Endodermal cell (in vitro differentiated cells): ENCODE results near the gene PRRC2A. TPM values are rescaled to one million over a fixed set of nuclear protein-coding genes. Genes with fewer than 3 reads are reported as not detected.

Source experiments
- DNase-seq: peaks from one replicate; pipeline ENCODE4 v3.0.0-alpha.2; 2017
- H3K27ac ChIP-seq: 2 replicates; pipeline ENCODE4 v1.5.1; 2013; ENCODE audit warnings: mild to moderate bottlenecking, low read depth, low read length, moderate library complexity
- H3K27me3 ChIP-seq: 2 replicates; pipeline ENCODE4 v1.6.1; 2013; ENCODE audit warnings: mild to moderate bottlenecking, low read length, moderate library complexity; ENCODE audit not compliant: insufficient read depth, control insufficient read depth, poor library complexity, severe bottlenecking
- H3K36me3 ChIP-seq: 2 replicates; pipeline ENCODE4 v1.7.0; 2013; ENCODE audit warnings: mild to moderate bottlenecking, low read length, moderate library complexity; ENCODE audit not compliant: control insufficient read depth, insufficient read depth
- H3K4me1 ChIP-seq: one replicate; pipeline ENCODE4 v1.7.0; 2013; ENCODE audit warnings: low read length; ENCODE audit not compliant: control insufficient read depth, insufficient read depth
- H3K4me3 ChIP-seq: 2 replicates; pipeline ENCODE4 v1.5.1; 2013; ENCODE audit warnings: mild to moderate bottlenecking, low read length, moderate library complexity
- H3K9ac ChIP-seq: 2 replicates; pipeline ENCODE4 v1.6.1; 2013; ENCODE audit warnings: mild to moderate bottlenecking, low read length, moderate library complexity; ENCODE audit not compliant: poor library complexity, severe bottlenecking; ENCODE audit errors: extremely low read depth
- H3K9me3 ChIP-seq: 2 replicates; pipeline ENCODE4 v1.6.1; 2013; ENCODE audit warnings: mild to moderate bottlenecking, low read length, moderate library complexity; ENCODE audit not compliant: control insufficient read depth
- H3K27ac Mint-ChIP-seq: 2 replicates; pipeline ENCODE4 v1.8.0; 2020; ENCODE audit warnings: mixed read lengths
- H3K27me3 Mint-ChIP-seq: 2 replicates; pipeline ENCODE4 v1.8.0; 2021; ENCODE audit warnings: mild to moderate bottlenecking, mixed read lengths; ENCODE audit not compliant: insufficient read depth
- H3K36me3 Mint-ChIP-seq: 2 replicates; pipeline ENCODE4 v1.8.0; 2020; ENCODE audit warnings: low read depth, mixed read lengths
- H3K4me1 Mint-ChIP-seq: 2 replicates; pipeline ENCODE4 v1.8.0; 2020; ENCODE audit warnings: mixed read lengths
- H3K4me3 Mint-ChIP-seq: 2 replicates; pipeline ENCODE4 v1.8.0; 2020; ENCODE audit warnings: mild to moderate bottlenecking, moderate library complexity, mixed read lengths
- H3K9me3 Mint-ChIP-seq: 2 replicates; pipeline ENCODE4 v1.8.0; 2020; ENCODE audit warnings: mild to moderate bottlenecking, mixed read lengths
- CTCF ChIP-seq: fragments of 200-600 bp; sonication (generic); conservative IDR thresholded peaks from 2 replicates; pipeline ENCODE4 v1.5.0; 2021; ENCODE audit warnings: antibody characterized with exemption, mild to moderate bottlenecking
- WGBS, 2 experiments: methylation state at CpG; one replicate each; pipeline versions ENCODE4 v1.1.5 to v1.1.7; 2013; ENCODE audit warnings: missing lambda C conversion rate in 2 of 2, mixed read lengths in 1 of 2; ENCODE audit not compliant: insufficient coverage in 1 of 2, insufficient read length in 1 of 2; 5-methylcytosine and 5-hydroxymethylcytosine counted together
- total RNA-seq, 2 donors: library from RNA; stranded (reverse); fragmentation: NEBNext Ultra II Directional in 1 of 2; extraction: Animal tissue kit (Norgen Biotek cat#: 25700) in 1 of 2; gene quantifications; 2 replicates in 1 of 2; 3 replicates in 1 of 2; pipeline ENCODE4 v1.2.1, GENCODE V29; 2021

PRRC2A gene
- total RNA-seq, 2 donors from 2014 or later: 329 to 330 TPM

- TF ChIP-seq CTCF: no peak
- Histone ChIP-seq H3K9me3 (no peaks in the 10 kb centered on the region), H3K9ac (peak overlapping the region; percentile 99), H3K27me3 (no peaks in the 10 kb centered on the region), H3K36me3 (peaks cover 51% of the 10 kb centered on the region), H3K27ac (no peak overlapping the region), H3K4me1 (no peaks in the 10 kb centered on the region), H3K4me3 (peak overlapping the region; percentile 99)
- DNase-seq: no peak
- peaks cover 54% of the 10 kb centered on the region for H3K36me3 Mint-ChIP-seq
- 36 to 54% methylated on average over 2 to 4 of the region's 4 CpGs for WGBS, 2 experiments
- H3K9me3 Mint-ChIP-seq: no peaks in the 10 kb centered on the region
- H3K4me1 Mint-ChIP-seq: peaks cover 11% of the 10 kb centered on the region
- peak overlapping the region; percentile 93 for H3K27ac Mint-ChIP-seq
- H3K27me3 Mint-ChIP-seq: no peaks in the 10 kb centered on the region
- peak overlapping the region; percentile 89 for H3K4me3 Mint-ChIP-seq
These were observed 1.5 kb downstream of the PRRC2A start for GRCh38 chr6:31621991-31622390.

- H3K36me3 ChIP-seq: peaks cover 58% of the 10 kb centered on the region
- Mint-ChIP-seq H3K36me3 (peaks cover 60% of the 10 kb centered on the region), H3K4me3 (peak overlapping the region; percentile 89), H3K9me3 (no peaks in the 10 kb centered on the region), H3K4me1 (peaks cover 11% of the 10 kb centered on the region), H3K27ac (peak overlapping the region; percentile 93), H3K27me3 (no peaks in the 10 kb centered on the region)
- 89 to 91% methylated on average over 10 of the region's 10 CpGs for WGBS, 2 experiments
- DNase-seq: no peak
- TF ChIP-seq CTCF: no peak
- no peaks in the 10 kb centered on the region for H3K27me3 ChIP-seq
- H3K4me1 ChIP-seq: no peaks in the 10 kb centered on the region
- peak overlapping the region; percentile 99 for H3K9ac ChIP-seq
- H3K4me3 ChIP-seq: peak overlapping the region; percentile 99
- no peak overlapping the region for H3K27ac ChIP-seq
- no peaks in the 10 kb centered on the region for H3K9me3 ChIP-seq
These were observed 2.2 kb downstream of the PRRC2A start for GRCh38 chr6:31622684-31623091.

DNA sequence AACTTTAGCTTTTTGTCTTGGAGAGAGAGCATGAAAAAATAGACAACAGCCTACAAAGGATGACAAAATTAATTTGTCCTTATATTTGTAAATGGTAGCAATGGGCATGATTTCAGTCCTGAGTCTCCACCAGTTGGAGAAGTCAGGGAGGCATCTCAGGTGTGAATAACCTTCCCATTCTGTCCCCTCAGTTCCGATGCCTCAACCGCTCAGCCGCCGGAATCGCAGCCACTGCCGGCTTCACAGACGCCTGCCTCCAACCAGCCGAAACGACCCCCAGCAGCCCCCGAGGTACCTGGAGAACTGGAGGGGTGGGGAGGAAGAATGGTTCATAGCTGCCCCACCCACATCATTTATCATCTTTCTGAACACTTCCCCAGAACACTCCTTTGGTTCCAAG, 3.6 kb downstream of the PRRC2A start:
- Histone ChIP-seq H3K27ac (no peak overlapping the region), H3K27me3 (no peaks in the 10 kb centered on the region), H3K4me1 (no peaks in the 10 kb centered on the region), H3K4me3 (no peak overlapping the region), H3K9me3 (no peaks in the 10 kb centered on the region), H3K9ac (no peak overlapping the region), H3K36me3 (peaks cover 72% of the 10 kb centered on the region)
- peaks cover 11% of the 10 kb centered on the region for H3K4me1 Mint-ChIP-seq
- WGBS, 2 experiments: 96 to 100% methylated on average over 2 to 10 of the region's 10 CpGs
- H3K9me3 Mint-ChIP-seq: no peaks in the 10 kb centered on the region
- H3K36me3 Mint-ChIP-seq: peaks cover 74% of the 10 kb centered on the region
- DNase-seq: no peak
- no peaks in the 10 kb centered on the region for H3K27me3 Mint-ChIP-seq
- TF ChIP-seq CTCF: no peak
- no peak overlapping the region for H3K27ac Mint-ChIP-seq
- no peak overlapping the region for H3K4me3 Mint-ChIP-seq
